ENCODE data around the gene SARS2.
A peak's percentile ranks its signal among the peaks of the same experiment; 100 is the strongest.

SARS2 gene

GRCh38 chr19:38917921-38918491, 12.6 kb downstream of the SARS2 start:
- no peak for DNase-seq (ENCODE audit: low read depth)

GRCh38 chr19:38917516-38917915, 13.0 kb downstream of the SARS2 start:
- no peak for DNase-seq (ENCODE audit: low read depth)

- DNase-seq (ENCODE audit: low read depth), result no peak
Observed at GRCh38 chr19:38915329-38916321, 14.9 kb downstream of the SARS2 start.

GRCh38 chr19:38913958-38914357, 16.6 kb downstream of the SARS2 start:
- no peak for DNase-seq (ENCODE audit: low read depth)

- no peak for DNase-seq (ENCODE audit: low read depth)
Observed at GRCh38 chr19:38912600-38913514, 17.7 kb downstream of the SARS2 start.

- no peak for DNase-seq (ENCODE audit: low read depth)
Observed at GRCh38 chr19:38911388-38912001, 19.1 kb downstream of the SARS2 start.

- no peak for DNase-seq (ENCODE audit: low read depth)
Observed at GRCh38 chr19:38910488-38910887, 20.1 kb downstream of the SARS2 start.

- DNase-seq (ENCODE audit: low read depth), result no peak
Observed at GRCh38 chr19:38908911-38909310, 21.7 kb downstream of the SARS2 start.

GRCh38 chr19:38907670-38908069, 22.9 kb downstream of the SARS2 start:
- DNase-seq (ENCODE audit: low read depth), result no peak

- no peak for DNase-seq (ENCODE audit: low read depth)
Observed at GRCh38 chr19:38907227-38907626, 23.3 kb downstream of the SARS2 start.

GRCh38 chr19:38905620-38906019, 24.9 kb downstream of the SARS2 start:
- no peak for DNase-seq (ENCODE audit: low read depth)

GRCh38 chr19:38904581-38905539, 25.7 kb downstream of the SARS2 start:
- DNase-seq (ENCODE audit: low read depth), result no peak

GRCh38 chr19:38901683-38902082, 28.9 kb downstream of the SARS2 start:
- DNase-seq (ENCODE audit: low read depth), result no peak

GRCh38 chr19:38900743-38901190, 29.8 kb downstream of the SARS2 start:
- DNase-seq (ENCODE audit: low read depth), result no peak

GRCh38 chr19:38900202-38900629, 30.3 kb downstream of the SARS2 start:
- DNase-seq (ENCODE audit: low read depth), result no peak

GRCh38 chr19:38899447-38900201, 30.9 kb downstream of the SARS2 start, which contains the start of the genes NFKBIB and SIRT2:
Gene NFKBIB, plus strand, starts transcription at chr19:38899969. Its CDS starts 64 bp downstream, at chr19:38900033.
Gene SIRT2, minus strand, starts transcription at chr19:38899618. Its CDS starts 97 bp downstream, at chr19:38899521.
- peak; percentile 100 for DNase-seq (ENCODE audit: low read depth)

- no peak for DNase-seq (ENCODE audit: low read depth)
Observed at GRCh38 chr19:38898788-38899446, 31.6 kb downstream of the SARS2 start.

- DNase-seq (ENCODE audit: low read depth), result no peak
Observed at GRCh38 chr19:38894968-38895367, 35.6 kb downstream of the SARS2 start.

GRCh38 chr19:38893341-38893771, 37.2 kb downstream of the SARS2 start:
- no peak for DNase-seq (ENCODE audit: low read depth)
